Sigmoid colon (tissue), 4 donors: Measurements from ENCODE around the gene PRKCZ.

Source experiments
- CTCF ChIP-seq, 4 experiments: fragments of 450-650 bp in 3 of 4; fragments of 200-600 bp in 1 of 4; IDR thresholded peaks; one replicate each; pipeline ENCODE4 v1.5.1; 2016 to 2019; ENCODE audit warnings: antibody characterized with exemption in 4 of 4, mild to moderate bottlenecking in 3 of 4, moderate library complexity in 2 of 4
- EP300 ChIP-seq, 4 donors: sonication (generic); formaldehyde crosslinking; IDR thresholded peaks; one replicate each; pipeline ENCODE4 v1.6.1; 2017; ENCODE audit warnings: antibody characterized with exemption in 4 of 4
- POLR2A ChIP-seq, 2 donors: fragments of 450-650 bp; IDR thresholded peaks; one replicate each; pipeline ENCODE4 v1.6.1; 2016; ENCODE audit warnings: antibody characterized with exemption in 2 of 2, mild to moderate bottlenecking in 2 of 2, moderate library complexity in 2 of 2
- POLR2AphosphoS5 ChIP-seq, 4 donors: sonication (generic); formaldehyde crosslinking; IDR thresholded peaks; one replicate each; pipeline ENCODE4 v1.6.1; 2017; ENCODE audit warnings: antibody characterized with exemption in 4 of 4

DNA sequence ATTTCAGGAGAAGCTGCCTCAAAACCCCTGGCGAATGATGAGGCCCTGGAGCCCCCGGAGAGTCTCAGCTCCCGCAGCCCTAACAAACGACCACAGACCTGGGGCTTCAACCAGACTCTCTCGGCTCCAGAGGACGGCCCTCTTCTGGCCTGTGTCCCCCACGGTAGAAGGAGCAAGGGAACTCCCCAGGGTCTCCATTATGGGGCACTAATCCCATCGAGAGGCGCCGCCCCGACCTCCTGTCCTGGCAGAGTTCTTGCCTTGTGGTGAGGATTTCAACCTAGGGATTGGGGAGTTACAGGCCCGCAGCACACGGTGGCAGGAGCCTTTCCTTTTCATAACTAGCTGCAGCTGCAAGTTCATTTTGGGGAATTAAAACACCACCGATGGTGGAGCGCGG is 138.1 kb downstream of the PRKCZ start:
- no peak for TF ChIP-seq POLR2A (IDR thresholded peaks at IDR 0.05)
- TF ChIP-seq CTCF (IDR thresholded peaks at IDR 0.05), result no peak
- no peak for TF ChIP-seq EP300 (IDR thresholded peaks at IDR 0.05)
- TF ChIP-seq POLR2AphosphoS5 (IDR thresholded peaks at IDR 0.05), result no peak
